ENCODE data around the gene MAPK12. TPM values are rescaled to one million over a fixed set of nuclear protein-coding genes. Genes with fewer than 3 reads are reported as not detected.

Gene MAPK12
- total and polyA plus RNA-seq, 2 experiments from 2014 or later = 20.7 to 28.7 TPM

GRCh38 chr22:50253941-50254340 lies 7.5 kb downstream of the MAPK12 start:
- no peak for DNase-seq
- WGBS, 2 experiments (ENCODE audit: low coverage in 1 of 2, low lambda C conversion rate in 2 of 2, missing lambda C conversion rate in 2 of 2) = 70 to 72% methylated on average over 8 of the region's 8 CpGs
- H3K27ac ChIP-seq = no peak overlapping the region
- H3K27me3 ChIP-seq (replicated peaks; ENCODE audit: insufficient read depth) = no peaks in the 10 kb centered on the region
- H3K4me2 ChIP-seq (ENCODE audit: unreplicated experiment) = no peak overlapping the region
- no peak overlapping the region for H3K4me3 ChIP-seq
- no peaks in the 10 kb centered on the region for H3K36me3 ChIP-seq (ENCODE audit: low read depth)
- no peaks in the 10 kb centered on the region for H3K9me2 ChIP-seq (ENCODE audit: insufficient read depth)
- no peaks in the 10 kb centered on the region for H3F3A ChIP-seq (ENCODE audit: insufficient read depth)
- H4K20me1 ChIP-seq (ENCODE audit: insufficient read depth) = no peaks in the 10 kb centered on the region
- H3K9ac ChIP-seq = no peak overlapping the region
- TF ChIP-seq EZH2 (IDR thresholded peaks at IDR 0.05; ENCODE audit: insufficient read depth, poor library complexity, severe bottlenecking) (no peak), EZH2phosphoT487 (IDR thresholded peaks at IDR 0.05; ENCODE audit: insufficient read depth, low read depth) (no peak)
- peaks cover 7% of the 10 kb centered on the region; the same call in 1 of the 2 replicates for H3K4me1 ChIP-seq (ENCODE audit: insufficient read depth)
- H2AFZ ChIP-seq = no peak overlapping the region
- in situ Hi-C loops (cut with MboI) = no loop called here
- peaks cover 21% of the 10 kb centered on the region; the same call in 1 of the 2 replicates for H3K79me2 ChIP-seq (ENCODE audit: insufficient read depth)
- H3K9me3 ChIP-seq (ENCODE audit: low read depth) = no peaks in the 10 kb centered on the region

DNA sequence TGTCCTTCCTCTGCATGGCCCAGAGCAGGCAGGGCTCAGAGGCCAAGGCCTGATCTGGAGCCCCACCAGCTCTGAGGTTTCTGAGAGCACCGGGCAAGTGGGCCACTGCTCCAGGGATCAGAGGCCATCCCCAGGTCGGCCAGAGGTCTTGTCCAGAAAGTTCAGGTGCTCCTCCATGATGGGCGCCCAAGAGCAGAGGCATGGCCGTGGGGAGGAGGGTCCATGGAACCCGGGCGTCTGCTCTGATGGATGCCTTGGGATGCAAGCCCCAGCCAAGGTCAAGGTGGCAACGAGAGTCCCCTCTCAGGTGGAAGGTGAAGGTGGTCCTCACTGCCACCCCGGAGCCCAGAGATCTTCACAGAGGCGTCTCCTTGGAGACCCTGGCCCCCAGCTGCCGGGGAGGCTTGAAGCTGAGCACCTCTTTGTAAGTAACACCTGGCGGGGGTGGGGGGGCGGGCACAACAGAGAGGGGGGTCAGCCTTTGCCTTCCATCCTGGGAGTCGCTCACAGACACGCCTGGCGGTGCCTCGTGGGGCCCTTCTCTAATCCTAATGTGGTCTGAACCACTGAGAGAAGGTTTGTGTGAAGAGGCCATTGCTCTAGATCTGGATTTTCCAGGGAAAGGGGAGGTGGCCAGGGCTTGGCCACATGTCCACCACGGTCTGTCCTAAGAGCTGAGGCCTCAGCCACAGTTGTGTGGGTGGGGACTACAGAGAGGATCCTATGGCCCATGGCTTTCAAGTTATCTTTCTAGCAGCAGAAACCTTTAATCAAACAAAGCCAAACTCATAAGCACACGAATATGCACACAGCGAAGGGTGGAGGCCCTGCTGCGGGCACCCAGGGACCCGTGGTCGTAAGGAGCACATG lies 8.2 kb downstream of the MAPK12 start:
- no peaks in the 10 kb centered on the region for H3F3A ChIP-seq (ENCODE audit: insufficient read depth)
- H3K27ac ChIP-seq = no peak overlapping the region
- H3K4me3 ChIP-seq = no peak overlapping the region
- no peaks in the 10 kb centered on the region for H3K27me3 ChIP-seq (replicated peaks; ENCODE audit: insufficient read depth)
- H2AFZ ChIP-seq = no peak overlapping the region
- DNase-seq = no peak
- 78 to 84% methylated on average over 17 to 22 of the region's 22 CpGs for WGBS, 2 experiments (ENCODE audit: low coverage in 1 of 2, low lambda C conversion rate in 2 of 2, missing lambda C conversion rate in 2 of 2)
- TF ChIP-seq EZH2phosphoT487 (IDR thresholded peaks at IDR 0.05; ENCODE audit: insufficient read depth, low read depth) = no peak
- TF ChIP-seq EZH2 (IDR thresholded peaks at IDR 0.05; ENCODE audit: insufficient read depth, poor library complexity, severe bottlenecking) = no peak
- no peak overlapping the region for H3K4me2 ChIP-seq (ENCODE audit: unreplicated experiment)
- no peak overlapping the region for H3K9ac ChIP-seq
- H3K79me2 ChIP-seq (ENCODE audit: insufficient read depth) = peaks cover 18% of the 10 kb centered on the region; the same call in 1 of the 2 replicates
- no peaks in the 10 kb centered on the region for H4K20me1 ChIP-seq (ENCODE audit: insufficient read depth)
- H3K9me2 ChIP-seq (ENCODE audit: insufficient read depth) = no peaks in the 10 kb centered on the region
- H3K36me3 ChIP-seq (ENCODE audit: low read depth) = no peaks in the 10 kb centered on the region
- in situ Hi-C loops (cut with MboI) = no loop called here
- peaks cover 7% of the 10 kb centered on the region; the same call in 1 of the 2 replicates for H3K4me1 ChIP-seq (ENCODE audit: insufficient read depth)
- no peaks in the 10 kb centered on the region for H3K9me3 ChIP-seq (ENCODE audit: low read depth)

DNA sequence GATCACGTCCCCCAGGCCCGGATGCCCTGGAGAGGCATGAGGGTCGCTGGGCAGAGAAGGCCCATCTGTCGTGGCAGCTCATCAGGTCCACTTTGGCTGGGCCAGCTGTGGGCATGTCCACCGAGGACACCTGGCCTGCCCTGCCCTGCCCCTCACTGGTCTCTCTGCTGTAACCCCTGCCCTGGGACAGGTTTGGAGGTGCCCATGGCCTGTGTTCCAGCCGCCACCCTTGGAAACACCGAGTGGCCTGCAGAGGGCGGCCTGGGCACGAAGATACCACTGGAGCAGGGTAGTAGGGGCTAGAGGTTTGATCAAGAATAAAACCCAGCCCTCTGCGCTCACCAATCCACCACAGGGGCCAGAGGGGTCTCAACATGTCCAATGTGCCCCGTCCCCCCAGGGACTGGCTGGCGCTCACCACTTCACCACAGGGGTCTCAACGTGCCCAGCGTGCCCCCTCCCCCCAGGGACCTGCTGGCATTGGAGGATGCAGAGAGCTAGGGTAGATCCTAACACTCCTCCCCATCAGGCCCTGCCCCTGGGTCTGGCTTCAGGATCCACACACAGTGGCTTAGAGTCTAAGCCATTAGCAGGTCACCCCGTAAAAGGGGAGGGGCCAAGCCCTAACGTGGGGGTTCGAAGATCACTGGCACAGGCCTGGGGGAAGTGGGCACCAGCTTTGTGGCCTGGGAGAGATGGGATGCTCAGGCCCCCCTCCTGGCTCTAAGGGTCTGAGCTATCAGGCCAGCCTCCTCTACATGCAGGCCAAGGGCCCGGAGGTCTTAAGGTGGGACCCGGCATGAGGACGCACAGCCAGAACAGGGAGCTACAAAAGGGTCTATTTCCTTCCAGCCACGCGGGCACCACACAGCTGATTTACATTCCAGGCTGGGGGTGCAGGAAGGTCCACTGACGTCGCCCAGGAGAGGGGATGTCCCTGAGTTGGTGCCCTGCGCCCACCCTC lies 9.1 kb downstream of the MAPK12 start:
- Histone ChIP-seq H3K9me3 (ENCODE audit: low read depth) (no peaks in the 10 kb centered on the region), H3K4me1 (ENCODE audit: insufficient read depth) (peaks cover 7% of the 10 kb centered on the region; the same call in 1 of the 2 replicates), H3K9ac (no peak overlapping the region), H3K79me2 (ENCODE audit: insufficient read depth) (peaks cover 17% of the 10 kb centered on the region; the same call in 1 of the 2 replicates), H3K4me2 (ENCODE audit: unreplicated experiment) (no peak overlapping the region), H4K20me1 (ENCODE audit: insufficient read depth) (no peaks in the 10 kb centered on the region), H3K36me3 (ENCODE audit: low read depth) (no peaks in the 10 kb centered on the region), H2AFZ (no peak overlapping the region), H3F3A (ENCODE audit: insufficient read depth) (no peaks in the 10 kb centered on the region), H3K4me3 (no peak overlapping the region), H3K27me3 (replicated peaks; ENCODE audit: insufficient read depth) (no peaks in the 10 kb centered on the region), H3K27ac (no peak overlapping the region), H3K9me2 (ENCODE audit: insufficient read depth) (no peaks in the 10 kb centered on the region)
- peak; percentile 86 for DNase-seq
- WGBS, 2 experiments (ENCODE audit: low coverage in 1 of 2, low lambda C conversion rate in 2 of 2, missing lambda C conversion rate in 2 of 2) = 45 to 52% methylated on average over 21 to 25 of the region's 25 CpGs
- TF ChIP-seq EZH2 (IDR thresholded peaks at IDR 0.05; ENCODE audit: insufficient read depth, poor library complexity, severe bottlenecking) (no peak), EZH2phosphoT487 (IDR thresholded peaks at IDR 0.05; ENCODE audit: insufficient read depth, low read depth) (no peak)
- in situ Hi-C loops (cut with MboI) = no loop called here

DNA sequence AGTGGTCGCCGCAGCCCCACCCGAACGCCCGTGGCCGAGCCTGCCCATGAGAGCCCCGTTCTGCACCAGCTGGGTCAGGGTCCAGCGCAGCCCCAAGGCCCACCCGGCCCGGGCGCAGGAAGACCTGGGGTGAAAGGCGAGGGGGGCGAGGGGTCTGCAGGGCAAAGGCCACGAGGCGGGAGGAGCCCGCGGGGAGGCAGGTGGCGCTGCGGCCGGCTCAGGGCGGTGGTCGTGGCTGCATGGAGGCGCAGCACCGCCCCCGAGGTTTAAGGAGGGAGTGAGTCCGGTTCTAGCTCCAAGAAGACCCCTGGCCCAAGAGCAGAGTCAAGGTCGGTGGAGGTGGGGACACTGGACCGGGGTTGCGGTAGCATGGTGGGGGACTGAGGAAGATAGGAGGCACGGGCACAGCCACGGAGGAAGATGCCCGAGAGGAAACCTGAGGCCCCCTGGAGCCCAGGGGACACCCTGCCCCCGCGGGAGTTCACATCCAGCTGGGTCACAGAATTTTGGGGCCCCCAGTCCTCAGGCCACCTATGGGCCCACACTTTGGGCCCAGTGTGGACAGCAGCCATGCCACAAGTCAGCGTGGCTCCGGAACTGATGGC lies 9.9 kb downstream of the MAPK12 start:
- in situ Hi-C loops (cut with MboI) = no loop called here
- Histone ChIP-seq H4K20me1 (ENCODE audit: insufficient read depth) (no peaks in the 10 kb centered on the region), H3K79me2 (ENCODE audit: insufficient read depth) (peaks cover 25% of the 10 kb centered on the region; the same call in 1 of the 2 replicates), H3K9me3 (ENCODE audit: low read depth) (no peaks in the 10 kb centered on the region), H3K4me2 (ENCODE audit: unreplicated experiment) (peak overlapping the region; percentile 80), H3K4me1 (ENCODE audit: insufficient read depth) (peaks cover 7% of the 10 kb centered on the region; the same call in 1 of the 2 replicates), H3K9me2 (ENCODE audit: insufficient read depth) (no peaks in the 10 kb centered on the region), H3K27me3 (replicated peaks; ENCODE audit: insufficient read depth) (no peaks in the 10 kb centered on the region), H3K4me3 (peak overlapping the region; percentile 80), H3K36me3 (ENCODE audit: low read depth) (no peaks in the 10 kb centered on the region), H3K27ac (no peak overlapping the region), H3F3A (ENCODE audit: insufficient read depth) (no peaks in the 10 kb centered on the region), H2AFZ (no peak overlapping the region), H3K9ac (peak overlapping the region; percentile 81)
- no peak for DNase-seq
- WGBS, 2 experiments (ENCODE audit: low coverage in 1 of 2, low lambda C conversion rate in 2 of 2, missing lambda C conversion rate in 2 of 2) = 10 to 11% methylated on average over 29 to 33 of the region's 36 CpGs
- no peak for TF ChIP-seq EZH2phosphoT487 (IDR thresholded peaks at IDR 0.05; ENCODE audit: insufficient read depth, low read depth)
- TF ChIP-seq EZH2 (IDR thresholded peaks at IDR 0.05; ENCODE audit: insufficient read depth, poor library complexity, severe bottlenecking) = no peak

All from GM23248 (cell line).